ENCODE data around the gene TPRN.

DNA sequence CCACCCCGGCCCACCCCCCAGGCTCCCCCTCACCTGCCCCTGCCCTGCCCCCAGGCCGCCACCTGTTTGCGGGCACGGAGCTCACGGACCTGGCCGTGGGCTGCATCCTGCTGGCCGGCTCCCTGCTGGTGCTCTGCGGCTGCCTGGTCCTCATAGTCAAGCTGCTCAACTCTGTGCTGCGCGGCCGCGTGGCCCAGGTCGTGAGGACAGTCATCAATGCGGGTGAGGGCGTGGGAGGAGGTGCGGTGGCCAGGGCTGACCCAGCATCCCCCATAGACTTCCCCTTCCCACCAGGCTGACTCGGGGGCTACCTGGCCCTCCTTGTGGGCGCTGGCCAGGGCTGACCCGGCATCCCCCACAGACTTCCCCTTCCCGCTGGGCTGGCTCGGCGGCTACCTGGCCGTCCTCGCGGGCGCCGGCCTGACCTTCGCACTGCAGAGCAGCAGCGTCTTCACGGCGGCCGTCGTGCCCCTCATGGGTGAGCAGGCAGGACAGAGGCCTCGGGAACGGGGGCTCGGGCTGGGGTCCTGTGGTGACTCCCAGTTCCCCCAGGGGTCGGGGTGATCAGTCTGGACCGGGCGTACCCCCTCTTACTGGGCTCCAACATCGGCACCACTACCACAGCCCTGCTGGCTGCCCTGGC, 33.6 kb upstream of the TPRN start:
- TF ChIP-seq, protein P1, sequence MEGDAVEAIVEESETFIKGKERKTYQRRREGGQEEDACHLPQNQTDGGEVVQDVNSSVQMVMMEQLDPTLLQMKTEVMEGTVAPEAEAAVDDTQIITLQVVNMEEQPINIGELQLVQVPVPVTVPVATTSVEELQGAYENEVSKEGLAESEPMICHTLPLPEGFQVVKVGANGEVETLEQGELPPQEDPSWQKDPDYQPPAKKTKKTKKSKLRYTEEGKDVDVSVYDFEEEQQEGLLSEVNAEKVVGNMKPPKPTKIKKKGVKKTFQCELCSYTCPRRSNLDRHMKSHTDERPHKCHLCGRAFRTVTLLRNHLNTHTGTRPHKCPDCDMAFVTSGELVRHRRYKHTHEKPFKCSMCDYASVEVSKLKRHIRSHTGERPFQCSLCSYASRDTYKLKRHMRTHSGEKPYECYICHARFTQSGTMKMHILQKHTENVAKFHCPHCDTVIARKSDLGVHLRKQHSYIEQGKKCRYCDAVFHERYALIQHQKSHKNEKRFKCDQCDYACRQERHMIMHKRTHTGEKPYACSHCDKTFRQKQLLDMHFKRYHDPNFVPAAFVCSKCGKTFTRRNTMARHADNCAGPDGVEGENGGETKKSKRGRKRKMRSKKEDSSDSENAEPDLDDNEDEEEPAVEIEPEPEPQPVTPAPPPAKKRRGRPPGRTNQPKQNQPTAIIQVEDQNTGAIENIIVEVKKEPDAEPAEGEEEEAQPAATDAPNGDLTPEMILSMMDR (IDR thresholded peaks at IDR 0.05), result no peak
- TF ChIP-seq ZFX (IDR thresholded peaks at IDR 0.05; ENCODE audit: borderline replicate concordance), result no peak

All from 22Rv1 (cell line).